Stimulated activated CD4-positive, alpha-beta T cell treated with anti-CD3 and anti-CD28 coated beads, Interleukin-1b, Interleukin-23, amount 100 ng/mL, for 4 hours (primary cell): ENCODE measurements around the gene ROR1.

Experiments
- DNase-seq, 2 donors: peaks; one replicate each; pipeline ENCODE4 v3.0.0-alpha.2; 2020; ENCODE audit warnings: low read depth in 2 of 2

Gene ROR1

DNA sequence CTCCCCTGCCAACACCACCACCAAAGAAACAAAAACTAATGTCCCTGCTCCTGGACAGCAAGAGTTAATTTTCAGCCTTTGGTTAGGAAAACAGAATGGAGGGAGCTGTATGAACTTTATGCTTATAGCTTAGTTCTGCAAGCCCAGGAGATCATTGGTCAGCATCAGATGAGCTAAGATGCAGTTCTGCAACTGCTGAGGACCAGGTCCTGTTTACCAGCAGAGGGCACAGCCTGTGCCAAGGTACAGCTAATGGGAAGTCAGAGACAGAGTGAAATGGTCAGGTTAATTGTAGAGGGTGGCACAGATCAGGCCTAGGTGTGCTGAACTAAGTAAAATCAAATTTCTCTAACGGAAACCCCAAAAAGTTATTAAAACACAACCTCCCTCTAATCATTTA, 161.3 kb downstream of the ROR1 start:
- DNase-seq: no peak

DNA sequence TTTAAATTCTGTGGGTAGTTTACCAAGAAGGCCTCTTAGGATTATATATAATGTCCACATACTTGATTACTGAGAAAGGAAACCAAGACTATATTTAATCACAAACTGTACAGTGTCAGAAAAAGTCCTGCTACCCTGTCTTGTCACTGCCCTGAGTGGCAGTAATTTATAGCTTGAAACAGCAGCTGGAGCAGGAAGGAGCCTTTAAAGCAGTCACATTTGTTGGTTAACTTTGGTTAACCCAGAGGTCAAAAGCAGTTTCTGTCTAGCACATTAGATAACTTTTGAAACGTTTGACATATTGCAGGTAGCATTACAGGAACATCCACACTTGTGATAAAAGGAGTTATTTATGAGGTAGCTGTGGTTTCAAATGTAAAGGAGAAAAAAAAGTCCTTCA, 161.7 kb downstream of the ROR1 start:
- DNase-seq: no peak

DNA sequence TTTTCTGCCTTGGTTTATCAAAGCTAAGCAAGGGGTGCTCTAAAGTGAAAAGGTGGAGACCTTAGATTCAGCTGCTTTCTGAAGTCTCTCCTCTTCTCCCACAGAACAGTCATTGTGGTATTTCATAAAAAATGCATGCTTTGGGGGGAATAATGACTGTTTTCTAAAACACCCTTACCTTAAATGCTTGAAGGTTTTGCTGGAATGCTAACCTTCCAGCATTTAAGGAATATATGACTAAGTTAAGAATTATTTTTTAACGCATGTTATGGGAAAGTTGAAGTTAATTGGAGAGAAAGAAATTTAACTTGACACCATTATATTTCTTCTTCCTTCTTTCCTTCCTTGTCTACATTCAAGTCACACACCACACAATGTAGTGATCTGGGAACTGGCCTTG, 162.5 kb downstream of the ROR1 start:
- no peak for DNase-seq

DNA sequence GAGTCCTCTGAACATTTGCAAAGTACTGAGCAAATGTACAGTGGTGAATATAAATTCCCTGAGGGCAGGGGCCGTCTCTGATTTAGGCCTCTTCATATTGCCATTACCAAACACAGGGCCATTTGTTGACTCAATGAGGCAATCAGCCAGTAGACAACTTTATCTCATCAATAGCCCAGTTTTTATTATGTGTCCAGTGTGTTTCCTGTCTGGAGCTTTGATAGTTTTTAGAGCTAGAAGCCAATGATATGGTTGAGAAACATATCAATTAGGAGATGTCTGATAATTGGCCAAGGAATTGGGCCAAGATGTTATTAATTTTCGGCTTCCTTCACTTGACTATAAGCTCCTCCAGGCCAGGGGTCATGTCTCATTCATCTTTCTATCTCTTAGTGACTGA, 163.0 kb downstream of the ROR1 start:
- no peak for DNase-seq

DNA sequence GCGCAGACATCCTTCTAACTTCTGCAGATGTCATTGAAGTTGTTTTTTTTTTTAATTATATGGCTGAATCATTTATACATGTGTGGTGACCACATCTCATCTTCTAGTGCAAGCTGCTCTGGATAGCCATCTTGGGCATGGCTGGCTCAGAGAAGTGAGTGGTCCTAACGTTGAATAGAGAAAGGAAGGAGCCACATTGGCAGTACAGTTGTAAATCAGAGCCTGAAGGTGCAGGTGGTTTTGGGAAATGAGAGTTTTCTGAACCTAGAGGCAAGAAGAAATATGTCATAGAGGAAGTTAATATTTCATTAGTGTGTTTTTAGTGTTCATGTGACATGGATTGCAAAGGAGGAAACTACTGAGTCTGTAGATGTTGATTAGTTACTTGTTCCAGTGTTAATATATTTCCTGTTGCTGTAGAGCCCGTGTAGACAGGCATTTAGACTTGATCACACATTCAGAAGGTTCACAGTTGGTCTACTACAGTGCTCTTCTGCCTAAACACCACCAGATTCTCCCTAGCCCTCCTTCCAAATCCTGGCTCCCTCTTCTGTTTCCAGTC, 163.7 kb downstream of the ROR1 start:
- DNase-seq: no peak

DNA sequence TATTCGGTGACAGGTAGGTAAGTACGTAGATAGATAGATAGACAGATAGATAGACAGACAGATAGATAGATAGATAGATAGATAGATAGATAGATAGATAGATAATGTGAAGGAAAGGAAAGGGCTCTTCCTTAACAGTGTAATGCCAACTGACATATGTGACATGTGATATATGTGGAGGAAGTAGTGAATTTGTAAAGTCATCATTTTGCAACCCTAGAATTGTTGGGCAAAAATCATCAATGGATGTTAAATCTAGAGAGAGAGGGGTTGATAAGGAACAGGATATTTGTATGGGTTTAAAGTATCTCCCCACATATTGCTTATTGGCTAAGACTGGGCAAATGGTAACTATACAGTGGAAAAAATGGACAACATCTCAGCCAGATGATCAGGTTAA, 166.6 kb downstream of the ROR1 start:
- no peak for DNase-seq

DNA sequence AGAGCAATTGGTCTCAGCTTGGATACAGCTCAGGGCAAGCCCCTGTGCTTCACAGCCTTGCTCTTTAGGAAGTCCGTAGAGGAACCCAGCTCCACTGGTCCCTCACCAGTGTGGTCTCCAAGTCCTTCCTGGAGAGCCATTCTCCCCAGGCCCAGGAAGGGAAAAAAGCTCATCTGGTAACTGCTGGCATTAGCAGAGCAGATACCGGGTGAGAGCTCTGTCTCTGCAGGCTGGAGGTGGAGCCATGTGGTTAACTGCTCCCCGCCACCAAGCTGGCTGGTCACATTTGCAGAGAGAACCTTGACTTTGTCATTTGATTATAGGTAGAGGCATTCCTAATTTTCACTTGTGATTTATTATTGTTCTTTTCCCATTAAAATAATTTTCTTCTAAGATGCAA, 169.6 kb downstream of the ROR1 start:
- no peak for DNase-seq

DNA sequence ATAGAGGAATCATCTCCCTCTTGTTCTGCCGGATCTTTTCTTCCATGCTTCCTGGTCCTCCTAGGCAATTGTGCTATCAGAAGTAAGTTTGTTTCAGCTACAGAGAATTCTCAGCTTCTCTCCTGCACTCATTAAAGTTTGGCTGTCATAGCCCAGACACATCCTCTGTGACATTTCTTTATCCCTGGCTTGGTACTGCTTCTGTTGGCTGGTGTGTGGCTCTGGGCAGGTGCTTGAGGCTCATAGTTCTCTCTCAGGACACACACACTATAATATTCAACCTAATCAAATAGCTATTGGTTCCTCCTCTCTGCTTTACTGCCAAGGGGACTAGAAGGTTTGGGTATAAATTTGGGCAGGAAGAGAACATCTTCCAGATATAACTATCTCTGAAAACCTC, 172.1 kb downstream of the ROR1 start:
- DNase-seq: no peak

DNA sequence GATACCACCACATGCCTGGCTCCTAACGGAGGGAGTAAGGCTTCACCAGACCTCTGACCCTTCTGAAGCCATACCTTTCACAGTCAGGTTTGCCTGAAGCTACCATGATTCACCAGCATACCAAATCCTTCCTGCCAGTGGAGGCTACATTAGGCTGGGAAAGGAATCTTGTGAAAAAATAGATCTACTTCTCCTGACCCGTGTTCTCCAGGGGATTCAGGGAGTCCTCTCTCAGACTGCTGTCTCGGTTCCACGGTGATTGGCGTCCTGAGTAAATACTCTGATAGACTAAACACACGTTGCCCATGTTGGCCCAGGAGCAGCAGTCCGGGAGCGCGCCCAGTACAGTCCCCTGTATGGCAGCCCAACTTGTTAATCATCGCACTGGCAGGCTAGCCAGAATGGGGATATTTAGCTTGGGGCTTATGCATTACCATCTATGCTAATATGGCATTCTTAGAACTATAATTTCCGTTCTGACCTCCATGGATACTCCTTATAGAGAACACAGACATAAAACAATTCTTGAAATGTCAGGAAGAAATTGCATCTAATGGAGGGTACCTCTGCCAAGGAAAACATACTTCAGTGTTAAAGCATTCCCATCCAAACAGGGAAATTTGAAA, 173.2 kb downstream of the ROR1 start:
- no peak for DNase-seq

DNA sequence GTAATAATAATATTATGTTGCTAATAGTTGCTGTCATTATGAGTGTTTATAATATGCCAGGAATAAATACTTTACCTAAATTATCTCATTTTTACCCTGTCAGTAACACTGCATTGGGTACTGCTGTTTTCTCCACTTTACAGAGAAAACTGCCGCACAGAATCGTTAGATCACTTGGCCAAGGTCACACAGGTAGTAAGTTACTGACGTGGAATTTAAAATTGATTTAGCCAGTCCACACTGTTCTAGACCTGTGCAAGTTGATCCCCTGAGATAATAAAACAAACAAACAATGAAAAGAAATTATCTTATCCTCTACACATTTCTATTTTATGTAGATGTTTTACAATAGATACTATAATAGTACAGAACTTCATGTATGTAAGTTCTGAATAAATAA, 174.1 kb downstream of the ROR1 start:
- DNase-seq: no peak

DNA sequence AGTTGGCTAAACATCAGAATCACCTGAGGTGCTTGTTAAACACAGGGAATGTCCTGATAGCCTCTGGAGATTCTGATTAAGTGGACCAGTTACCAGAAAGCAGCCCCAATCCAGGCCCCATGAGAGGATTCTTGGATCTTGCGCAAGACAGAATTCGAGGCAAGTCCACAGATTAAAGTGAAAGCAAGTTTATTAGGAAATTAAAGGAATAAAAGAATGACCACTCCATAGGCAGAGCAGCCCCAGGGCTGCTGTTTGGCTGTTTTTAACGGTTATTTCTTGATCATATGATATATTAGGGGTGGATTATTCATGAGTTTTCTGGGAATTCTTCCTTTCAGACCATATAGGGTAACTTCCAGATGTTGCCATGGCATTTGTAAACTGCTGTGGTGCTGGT, 176.2 kb downstream of the ROR1 start:
- DNase-seq: no peak

DNA sequence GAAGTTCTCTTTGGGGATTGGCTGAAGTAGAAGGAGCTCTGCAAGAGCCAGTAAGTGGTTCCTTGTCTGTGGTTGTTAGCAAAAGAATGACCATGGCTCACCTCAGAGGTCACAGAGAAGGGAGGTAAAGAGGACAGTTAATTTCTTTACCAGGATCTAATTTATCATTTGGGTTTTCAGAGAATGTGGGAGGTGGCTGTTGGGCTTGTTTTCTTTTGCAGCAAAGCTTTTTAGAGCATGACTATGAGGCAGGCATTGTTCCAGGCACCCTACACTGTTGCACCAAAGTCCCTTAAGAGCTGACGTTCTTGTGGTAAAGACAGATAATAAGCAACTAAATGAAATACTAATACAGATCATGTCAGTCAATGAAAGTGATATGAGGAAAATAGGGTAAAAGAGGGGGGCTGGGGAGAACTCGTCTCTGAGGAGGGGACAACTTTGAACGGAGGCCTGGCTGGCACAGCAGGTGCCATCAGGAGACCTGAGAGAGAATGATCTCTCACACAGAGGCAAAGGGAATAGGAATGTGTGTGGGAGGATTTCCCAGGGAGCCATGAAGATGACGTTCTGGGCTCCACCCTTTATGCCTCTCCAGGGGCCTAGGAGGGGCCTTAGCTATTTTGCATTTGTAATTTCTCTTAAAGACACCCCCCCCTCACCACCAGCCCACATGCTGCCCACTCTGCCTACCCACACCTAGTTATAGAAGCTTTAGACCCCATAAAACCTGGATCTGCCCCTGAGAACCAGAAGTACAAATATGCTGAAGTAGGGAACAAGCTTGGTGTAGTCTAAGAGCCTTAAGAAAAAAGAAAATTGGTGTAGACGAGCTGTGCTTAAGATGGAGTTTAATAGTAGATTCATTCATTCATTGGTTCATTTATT, 177.5 kb downstream of the ROR1 start:
- no peak for DNase-seq

DNA sequence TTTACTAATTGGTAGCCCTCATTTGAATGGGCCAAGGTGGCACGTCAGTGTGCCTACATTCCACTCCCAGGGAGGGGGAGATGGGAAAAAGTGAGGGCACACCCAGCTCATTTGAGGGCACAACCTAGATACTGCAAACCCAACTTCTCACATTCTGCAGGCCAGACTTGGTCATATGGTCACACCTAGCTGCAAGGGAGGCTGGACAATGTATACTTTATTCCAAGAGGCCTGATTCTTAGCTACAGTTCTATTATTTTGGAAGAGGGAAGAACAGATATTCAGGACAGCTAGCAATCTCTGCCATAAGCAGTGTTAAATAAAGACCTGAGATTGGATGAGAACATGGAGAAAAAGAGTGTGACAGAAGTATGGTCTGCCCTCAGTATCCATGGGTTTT, 180.4 kb downstream of the ROR1 start:
- no peak for DNase-seq

DNA sequence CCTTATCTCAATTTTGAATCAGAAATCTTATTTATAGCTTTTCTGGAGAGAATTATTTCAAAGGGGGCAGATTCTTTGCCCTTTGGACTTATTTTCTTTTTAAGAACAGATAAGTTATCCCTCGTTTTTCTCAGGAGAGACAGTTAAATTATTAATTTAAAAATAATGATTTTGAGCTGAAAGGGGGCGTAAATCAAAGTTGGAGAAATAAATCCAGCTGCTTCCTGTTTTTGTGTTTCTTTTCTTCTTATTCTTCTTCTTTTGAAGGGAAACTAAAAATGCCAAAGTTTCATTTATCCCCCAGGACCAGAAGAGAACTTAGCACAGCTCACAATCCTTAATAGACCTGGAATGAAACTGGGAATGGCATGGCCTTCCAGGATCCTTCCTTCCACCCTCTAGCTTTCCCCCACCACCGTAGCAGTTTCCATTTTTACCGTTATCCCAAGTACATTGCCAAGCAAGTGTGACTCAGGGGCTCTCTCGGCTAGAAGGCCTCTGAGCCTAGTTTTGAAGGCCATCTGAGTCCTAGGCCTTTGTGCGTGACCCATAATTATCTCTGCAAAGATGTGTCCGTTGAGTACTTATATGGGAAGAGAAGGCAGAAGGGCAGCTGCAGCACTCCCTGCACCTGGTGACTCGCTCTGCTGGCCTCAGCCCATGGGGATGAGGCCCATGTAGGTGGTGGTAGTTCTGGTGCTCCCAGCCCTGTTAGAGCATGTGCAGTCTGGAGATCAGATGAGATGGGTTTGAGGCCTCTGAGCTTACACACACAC, 181.7 kb downstream of the ROR1 start:
- no peak for DNase-seq

DNA sequence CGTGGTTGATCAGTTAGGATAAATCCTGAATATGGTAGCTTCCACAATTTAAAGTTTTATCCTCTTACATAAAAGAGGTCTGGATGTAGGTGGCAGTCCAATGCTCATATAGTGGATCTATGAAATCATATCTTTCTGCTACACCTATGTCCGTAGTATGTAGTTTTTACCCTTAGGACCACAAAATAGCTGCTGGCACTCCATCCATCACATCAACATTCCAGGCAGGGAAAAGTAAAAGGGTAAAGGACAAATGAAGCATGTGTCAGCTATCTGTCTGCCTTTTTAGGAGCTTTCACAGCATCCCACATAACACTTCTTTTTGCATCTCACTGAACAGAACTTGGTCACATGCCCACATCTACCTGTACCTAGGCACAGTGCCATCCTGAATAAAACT, 184.7 kb downstream of the ROR1 start:
- DNase-seq: no peak

DNA sequence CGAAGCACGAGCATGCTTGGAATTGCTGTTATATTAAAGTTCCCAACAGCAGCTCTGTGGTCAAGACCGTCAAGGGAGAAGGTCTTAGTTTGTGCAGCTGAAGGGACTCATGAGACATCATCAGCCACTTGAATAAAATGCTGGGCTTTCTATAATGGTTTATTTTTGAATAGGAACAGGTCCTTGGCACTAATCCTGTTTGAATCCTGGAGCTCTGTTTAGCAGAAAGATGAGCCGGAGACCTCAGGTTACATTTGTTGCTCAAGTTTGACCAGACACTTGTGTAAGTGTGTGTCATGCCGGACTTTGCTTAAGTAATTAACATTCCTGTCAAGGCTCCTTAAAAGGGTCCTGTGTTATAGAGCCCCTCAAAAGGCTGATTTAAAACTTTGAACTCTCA, 186.5 kb downstream of the ROR1 start:
- DNase-seq: no peak

DNA sequence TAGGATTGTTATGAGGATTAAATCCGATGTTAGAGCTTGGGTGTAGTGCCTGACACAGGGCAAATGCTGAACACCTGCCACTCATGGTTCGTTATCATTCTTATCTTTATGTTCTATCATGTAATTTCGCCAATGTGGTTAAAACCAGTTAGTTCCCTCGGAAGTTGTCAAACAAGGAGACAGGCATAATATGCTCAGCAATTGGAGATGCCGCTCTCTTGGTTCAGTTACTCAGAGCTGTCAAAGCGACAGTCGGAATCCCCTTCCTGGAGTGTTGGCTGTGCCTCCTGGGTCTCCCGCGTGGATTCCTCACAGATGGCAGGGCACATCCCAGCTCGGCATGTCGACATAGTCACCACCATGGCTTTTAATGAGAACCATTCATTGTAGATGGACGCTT, 192.2 kb downstream of the ROR1 start:
- DNase-seq: no peak

DNA sequence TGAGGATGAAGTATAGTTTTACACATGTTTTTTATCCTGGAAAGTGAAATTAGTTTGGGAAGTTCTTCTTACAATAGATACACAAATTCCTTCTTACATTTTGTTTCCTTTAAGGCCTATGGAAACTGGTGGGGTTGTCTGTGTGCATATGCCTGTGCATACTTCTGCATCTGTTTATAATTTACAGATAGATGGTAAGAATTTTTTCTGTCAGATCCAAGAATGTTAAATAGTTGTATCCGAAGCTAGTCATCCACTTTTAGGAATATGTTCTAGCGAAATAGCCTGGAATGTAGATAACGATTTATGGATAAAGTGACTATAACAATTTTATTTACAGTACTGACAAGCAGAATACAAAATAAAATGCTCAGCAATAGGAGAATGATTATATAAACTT, 194.1 kb downstream of the ROR1 start:
- DNase-seq: no peak

DNA sequence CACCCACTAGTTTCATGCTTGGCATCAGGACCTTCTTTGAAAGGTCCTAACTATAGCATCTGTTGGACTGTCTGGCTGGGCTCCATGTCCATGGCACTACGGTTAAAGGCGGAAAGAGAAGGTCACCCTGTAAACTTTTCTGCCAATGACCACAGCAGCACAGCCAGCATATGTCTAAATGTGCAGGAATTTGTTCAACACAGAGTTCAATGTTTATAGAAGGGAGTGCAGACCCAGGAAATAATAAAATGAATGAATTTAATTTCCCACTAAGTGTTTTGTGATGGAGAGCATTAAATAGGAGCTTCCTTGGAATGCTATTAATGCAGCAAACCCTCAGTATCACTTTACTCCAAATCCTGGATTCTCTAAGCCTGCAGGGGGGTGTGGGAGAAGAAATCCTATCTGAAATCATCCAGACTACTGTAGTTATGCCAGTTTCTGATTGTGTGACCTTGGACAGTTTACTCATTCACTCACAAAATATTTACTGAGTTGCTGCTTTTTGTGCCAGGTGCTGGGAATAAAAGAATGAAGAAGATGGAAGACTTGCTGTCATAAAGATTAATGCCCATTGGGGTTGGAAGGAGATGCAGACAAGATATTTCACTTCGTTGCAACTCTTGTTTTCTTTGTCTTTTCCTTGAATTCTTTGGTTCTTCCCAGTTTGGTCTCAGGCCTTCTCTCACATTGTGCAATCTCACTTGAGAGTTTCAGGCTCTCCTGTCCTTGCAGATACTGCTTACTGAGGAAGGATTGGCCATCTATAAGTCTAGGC, 195.0 kb downstream of the ROR1 start:
- DNase-seq: no peak

DNA sequence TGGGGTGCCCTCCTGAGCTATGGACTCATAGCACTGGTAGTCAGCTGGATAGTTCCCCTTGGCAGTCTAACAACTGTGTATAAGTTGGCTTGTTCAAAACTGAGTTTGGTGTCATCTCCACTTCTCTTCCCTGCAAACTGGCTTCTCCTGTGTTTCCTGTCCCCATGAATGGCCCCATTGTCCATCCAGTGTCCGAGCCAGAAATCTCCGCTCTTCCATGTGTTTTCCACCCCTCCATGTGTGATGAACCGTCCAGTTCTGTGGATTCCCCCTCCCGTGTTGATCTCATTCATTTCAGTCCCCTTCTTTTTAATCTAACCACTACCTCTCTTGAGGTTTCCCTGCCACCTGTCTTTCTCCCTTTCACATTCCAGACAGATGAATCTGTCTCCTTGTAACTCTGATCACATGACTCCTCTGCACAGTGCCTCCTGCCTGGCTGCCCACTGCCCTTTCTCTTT, 195.7 kb downstream of the ROR1 start:
- DNase-seq: no peak

DNA sequence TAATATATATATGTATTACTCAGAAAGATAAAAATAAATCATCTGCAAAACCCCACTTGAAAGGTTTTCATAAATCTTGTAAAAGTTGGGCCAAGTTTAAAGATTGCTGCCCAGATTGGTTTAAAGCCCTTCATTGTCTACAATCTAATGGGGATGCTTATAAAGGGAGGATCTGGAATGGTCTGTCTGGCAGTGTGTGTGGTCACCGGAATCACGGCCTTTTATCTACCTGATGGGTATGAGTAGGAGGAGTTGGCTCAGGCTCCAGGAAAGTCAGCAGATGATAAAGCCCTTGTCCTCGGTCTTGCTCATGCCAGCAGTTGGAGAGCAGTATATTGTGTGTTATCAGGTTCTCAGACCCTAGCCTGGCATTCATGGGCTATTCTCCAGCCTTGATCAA, 197.7 kb downstream of the ROR1 start:
- no peak for DNase-seq

DNA sequence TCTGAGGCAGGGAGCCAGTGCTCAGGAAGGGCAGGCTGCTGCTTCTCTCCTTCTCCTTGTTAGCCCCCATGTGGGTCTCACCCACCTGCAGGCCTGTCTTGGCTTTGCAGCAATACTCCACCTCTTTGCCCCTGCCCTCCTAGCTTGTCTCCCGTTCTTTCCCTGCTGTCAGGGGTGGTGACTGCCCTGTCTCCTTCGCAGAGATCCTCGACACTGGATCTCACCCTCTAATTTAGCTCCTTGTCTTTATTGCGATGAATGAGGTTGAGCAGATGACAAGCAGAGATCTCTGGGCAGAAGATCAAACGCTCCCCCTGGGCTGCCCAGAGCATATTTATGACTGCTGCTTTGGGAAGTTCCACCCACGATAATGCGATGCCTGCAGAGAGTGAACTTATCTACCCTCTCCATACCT, 199.2 kb downstream of the ROR1 start:
- no peak for DNase-seq
